Retinal pigment epithelial cell (primary cell): ENCODE measurements around the gene GPR15.

ENCODE experiments used
- DNase-seq: peaks from one replicate; pipeline ENCODE4 v3.0.0-alpha.2; 2010; ENCODE audit warnings: low read depth
- H3K4me3 ChIP-seq: 2 replicates; pipeline ENCODE4 v1.5.1; 2011; ENCODE audit warnings: mild to moderate bottlenecking, low read length, control low read depth, moderate library complexity
- CTCF ChIP-seq: conservative IDR thresholded peaks from 2 replicates; pipeline ENCODE4 v1.5.1; 2011; ENCODE audit warnings: low read depth, low read length, control low read depth, inconsistent platforms

GPR15 gene

GRCh38 chr3:98583766-98584165 lies 52.0 kb downstream of the GPR15 start:
- TF ChIP-seq CTCF = no peak
- DNase-seq = no peak
- H3K4me3 ChIP-seq = no peak overlapping the region
